Measurements from ENCODE around the gene SMIM35. TPM values are rescaled to one million over a fixed set of nuclear protein-coding genes. Genes with fewer than 3 reads are reported as not detected.

Gene SMIM35
- total and polyA plus RNA-seq, 2 of the 4 experiments (the other 2 are of a cell fraction), result not detected

DNA sequence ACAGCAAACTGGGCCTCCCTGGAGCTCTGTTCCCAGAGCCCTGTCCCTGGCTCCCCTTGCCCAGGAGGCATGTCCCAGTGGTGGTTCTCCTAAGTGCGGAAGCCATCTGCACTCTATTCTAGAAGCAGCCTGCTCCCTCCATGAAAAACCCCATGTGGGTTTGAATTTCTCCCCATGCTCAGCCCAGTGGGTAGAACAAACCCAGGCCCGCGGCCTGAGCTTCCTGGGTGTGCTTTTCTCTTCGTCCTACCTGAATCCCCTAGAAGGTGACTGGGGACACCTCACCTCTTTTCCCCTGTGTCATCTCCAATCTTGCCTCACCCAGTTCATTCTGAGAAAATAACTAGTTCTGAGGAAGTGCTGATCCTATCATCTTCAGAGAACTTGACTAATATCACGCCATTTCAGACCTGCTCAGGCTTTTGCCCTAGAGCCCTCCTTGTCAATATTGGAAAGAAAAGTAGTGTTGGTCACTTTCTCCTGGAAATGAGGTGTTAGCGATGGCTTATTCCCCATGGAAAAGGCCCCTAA lies 84.7 kb downstream of the SMIM35 start:
- no peaks in the 10 kb centered on the region for H4K20me1 ChIP-seq (ENCODE audit: insufficient read depth, low read length)
- CTCF ChIA-PET, result no interaction called here
- no peak overlapping the region for H3K4me3 ChIP-seq (ENCODE audit: insufficient read depth, low read depth, low read length)
- intact Hi-C loops (cut with micrococcal nuclease), result no loop called here
- no CpG with 5 or more reads among the region's 6 CpGs for WGBS, 2 experiments (ENCODE audit: extremely low coverage in 2 of 2, insufficient read length in 1 of 2)
- H3K4ac ChIP-seq (ENCODE audit: low read depth, low read length), result no peak overlapping the region
- H3K79me1 ChIP-seq (ENCODE audit: low read depth in 1 of 2, low read length in 2 of 2), result no peaks in the 10 kb centered on the region
- H2AK9ac ChIP-seq (replicated peaks; ENCODE audit: low read depth, low read length, poor library complexity), result no peak overlapping the region
- H4K5ac ChIP-seq (ENCODE audit: low read depth, low read length), result no peak overlapping the region
- no peaks in the 10 kb centered on the region for H3K4me1 ChIP-seq (ENCODE audit: control insufficient read depth, insufficient read depth, low read length)
- no peak overlapping the region for H2AK5ac ChIP-seq (ENCODE audit: low read depth, low read length)
- no peak overlapping the region for H2BK15ac ChIP-seq (ENCODE audit: low read depth, low read length)
- no peak overlapping the region for H3K56ac ChIP-seq (ENCODE audit: extremely low read depth, insufficient read depth, low read length)
- no peak overlapping the region for H3K9ac ChIP-seq (ENCODE audit: low read depth, low read length)
- no peak for DNase-seq
- H3K18ac ChIP-seq (ENCODE audit: low read depth, low read length), result no peak overlapping the region
- H3K14ac ChIP-seq (replicated peaks; ENCODE audit: low read depth, low read length), result no peak overlapping the region
- H3K27ac ChIP-seq (ENCODE audit: insufficient read depth, low read length), result no peak overlapping the region
- no peak overlapping the region for H2BK5ac ChIP-seq (ENCODE audit: low read depth, low read length, poor library complexity, severe bottlenecking)
- H2AFZ ChIP-seq (replicated peaks; ENCODE audit: low read length, poor library complexity), result no peak overlapping the region
- dilution Hi-C loops (cut with HindIII; ENCODE audit: low sequenced_read_pairs, unreplicated experiment), result no loop called here
- BruUV-seq (replicated peaks), result no TSS peak
- H3K36me3 ChIP-seq (ENCODE audit: control insufficient read depth, insufficient read depth, low read length), result no peaks in the 10 kb centered on the region
- H3K9me1 ChIP-seq (ENCODE audit: insufficient read depth, low read length), result no peaks in the 10 kb centered on the region
- H3K4me2 ChIP-seq (ENCODE audit: low read depth, low read length), result no peak overlapping the region
- H4K8ac ChIP-seq (ENCODE audit: low read depth in 2 of 2, low read length in 2 of 2), result no peak overlapping the region
- in situ Hi-C loops (cut with MboI; ENCODE audit: low sequenced_read_pairs), result no loop called here
- TF ChIP-seq RAD21 (IDR thresholded peaks at IDR 0.05; ENCODE audit: low read length), result no peak
- TF ChIP-seq SMC3 (IDR thresholded peaks at IDR 0.05; ENCODE audit: low read depth, low read length), result no peak
- TF ChIP-seq NFE2L2 (IDR thresholded peaks at IDR 0.05; ENCODE audit: low read depth, low read length), result no peak
- TF ChIP-seq RCOR1 (IDR thresholded peaks at IDR 0.05; ENCODE audit: insufficient replicate concordance, low read length), result no peak
- TF ChIP-seq CHD1 (IDR thresholded peaks at IDR 0.05; ENCODE audit: low read depth, low read length), result no peak
- TF ChIP-seq MAZ (IDR thresholded peaks at IDR 0.05; ENCODE audit: borderline replicate concordance, low read depth, low read length), result no peak
- no peak for TF ChIP-seq BHLHE40 (IDR thresholded peaks at IDR 0.05; ENCODE audit: low read depth, low read length)
- no peak for TF ChIP-seq MAFK (IDR thresholded peaks at IDR 0.05; ENCODE audit: low read depth, low read length)
- no peak for TF ChIP-seq FOS (IDR thresholded peaks at IDR 0.05; ENCODE audit: low read depth, low read length)
- no peak for TF ChIP-seq POLR2A (IDR thresholded peaks at IDR 0.05; ENCODE audit: low read depth, low read length)
- TF ChIP-seq, protein P1, sequence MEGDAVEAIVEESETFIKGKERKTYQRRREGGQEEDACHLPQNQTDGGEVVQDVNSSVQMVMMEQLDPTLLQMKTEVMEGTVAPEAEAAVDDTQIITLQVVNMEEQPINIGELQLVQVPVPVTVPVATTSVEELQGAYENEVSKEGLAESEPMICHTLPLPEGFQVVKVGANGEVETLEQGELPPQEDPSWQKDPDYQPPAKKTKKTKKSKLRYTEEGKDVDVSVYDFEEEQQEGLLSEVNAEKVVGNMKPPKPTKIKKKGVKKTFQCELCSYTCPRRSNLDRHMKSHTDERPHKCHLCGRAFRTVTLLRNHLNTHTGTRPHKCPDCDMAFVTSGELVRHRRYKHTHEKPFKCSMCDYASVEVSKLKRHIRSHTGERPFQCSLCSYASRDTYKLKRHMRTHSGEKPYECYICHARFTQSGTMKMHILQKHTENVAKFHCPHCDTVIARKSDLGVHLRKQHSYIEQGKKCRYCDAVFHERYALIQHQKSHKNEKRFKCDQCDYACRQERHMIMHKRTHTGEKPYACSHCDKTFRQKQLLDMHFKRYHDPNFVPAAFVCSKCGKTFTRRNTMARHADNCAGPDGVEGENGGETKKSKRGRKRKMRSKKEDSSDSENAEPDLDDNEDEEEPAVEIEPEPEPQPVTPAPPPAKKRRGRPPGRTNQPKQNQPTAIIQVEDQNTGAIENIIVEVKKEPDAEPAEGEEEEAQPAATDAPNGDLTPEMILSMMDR (conservative IDR thresholded peaks at IDR 0.05; ENCODE audit: low read depth, low read length), result no peak
- TF ChIP-seq RFX5 (IDR thresholded peaks at IDR 0.05; ENCODE audit: low read depth, low read length), result no peak
- TF ChIP-seq, protein P2, sequence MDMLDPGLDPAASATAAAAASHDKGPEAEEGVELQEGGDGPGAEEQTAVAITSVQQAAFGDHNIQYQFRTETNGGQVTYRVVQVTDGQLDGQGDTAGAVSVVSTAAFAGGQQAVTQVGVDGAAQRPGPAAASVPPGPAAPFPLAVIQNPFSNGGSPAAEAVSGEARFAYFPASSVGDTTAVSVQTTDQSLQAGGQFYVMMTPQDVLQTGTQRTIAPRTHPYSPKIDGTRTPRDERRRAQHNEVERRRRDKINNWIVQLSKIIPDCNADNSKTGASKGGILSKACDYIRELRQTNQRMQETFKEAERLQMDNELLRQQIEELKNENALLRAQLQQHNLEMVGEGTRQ (IDR thresholded peaks at IDR 0.05; ENCODE audit: low read depth, low read length), result no peak
- TF ChIP-seq ELK1 (IDR thresholded peaks at IDR 0.05; ENCODE audit: borderline replicate concordance, low read depth, low read length), result no peak
- no peak for TF ChIP-seq MXI1 (IDR thresholded peaks at IDR 0.05; ENCODE audit: borderline replicate concordance, low read depth, low read length)
- TF ChIP-seq CEBPB (IDR thresholded peaks at IDR 0.05; ENCODE audit: low read depth, low read length), result no peak
- no peaks in the 10 kb centered on the region for H3K9me3 ChIP-seq (ENCODE audit: control insufficient read depth, insufficient read depth, low read length)
- no peak overlapping the region for H2BK20ac ChIP-seq (ENCODE audit: low read depth, low read length)
- H2BK120ac ChIP-seq (ENCODE audit: low read depth, low read length), result no peak overlapping the region
- H3K23ac ChIP-seq (ENCODE audit: low read depth, low read length), result no peak overlapping the region
- no peaks in the 10 kb centered on the region for H3K27me3 ChIP-seq (ENCODE audit: control insufficient read depth, insufficient read depth, low read length)
- POLR2A ChIA-PET (ENCODE audit: unreplicated experiment), result no interaction called here
- no peak overlapping the region for H4K91ac ChIP-seq (ENCODE audit: insufficient read depth, low read depth, low read length)
- ATAC-seq (ENCODE audit: low read depth), result no peak
